B cell (primary cell): Measurements from ENCODE around the gene BPIFB2.

Experiments used
- EZH2 ChIP-seq: IDR thresholded peaks from 2 replicates; pipeline ENCODE4 v1.6.1; 2012; ENCODE audit warnings: borderline replicate concordance, low read depth, mild to moderate bottlenecking, moderate library complexity, low read length; ENCODE audit not compliant: insufficient read depth, poor library complexity, severe bottlenecking
- TF ChIP-seq, protein P1 (sequence below): fragments of 200-600 bp; IDR thresholded peaks from one replicate; pipeline ENCODE4 v1.8.0; 2022; ENCODE audit warnings: antibody characterized with exemption, mild to moderate bottlenecking

GRCh38 chr20:32987044-32987825 lies 20.3 kb upstream of the BPIFB2 start:
- TF ChIP-seq, protein P1, sequence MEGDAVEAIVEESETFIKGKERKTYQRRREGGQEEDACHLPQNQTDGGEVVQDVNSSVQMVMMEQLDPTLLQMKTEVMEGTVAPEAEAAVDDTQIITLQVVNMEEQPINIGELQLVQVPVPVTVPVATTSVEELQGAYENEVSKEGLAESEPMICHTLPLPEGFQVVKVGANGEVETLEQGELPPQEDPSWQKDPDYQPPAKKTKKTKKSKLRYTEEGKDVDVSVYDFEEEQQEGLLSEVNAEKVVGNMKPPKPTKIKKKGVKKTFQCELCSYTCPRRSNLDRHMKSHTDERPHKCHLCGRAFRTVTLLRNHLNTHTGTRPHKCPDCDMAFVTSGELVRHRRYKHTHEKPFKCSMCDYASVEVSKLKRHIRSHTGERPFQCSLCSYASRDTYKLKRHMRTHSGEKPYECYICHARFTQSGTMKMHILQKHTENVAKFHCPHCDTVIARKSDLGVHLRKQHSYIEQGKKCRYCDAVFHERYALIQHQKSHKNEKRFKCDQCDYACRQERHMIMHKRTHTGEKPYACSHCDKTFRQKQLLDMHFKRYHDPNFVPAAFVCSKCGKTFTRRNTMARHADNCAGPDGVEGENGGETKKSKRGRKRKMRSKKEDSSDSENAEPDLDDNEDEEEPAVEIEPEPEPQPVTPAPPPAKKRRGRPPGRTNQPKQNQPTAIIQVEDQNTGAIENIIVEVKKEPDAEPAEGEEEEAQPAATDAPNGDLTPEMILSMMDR, result no peak
- no peak for TF ChIP-seq EZH2
